ENCODE data around the gene LSR.

Gene LSR

GRCh38 chr19:35302446-35302845 is 53.6 kb downstream of the LSR start:
- no peak for DNase-seq (ENCODE audit: low spot score)

GRCh38 chr19:35303357-35303915 is 54.6 kb downstream of the LSR start:
- no peak for DNase-seq (ENCODE audit: low spot score)

GRCh38 chr19:35304036-35304435 is 55.2 kb downstream of the LSR start:
- no peak for DNase-seq (ENCODE audit: low spot score)

GRCh38 chr19:35305181-35305580 is 56.4 kb downstream of the LSR start:
- DNase-seq (ENCODE audit: low spot score): no peak

GRCh38 chr19:35306473-35307246 is 57.9 kb downstream of the LSR start:
- peak; percentile 36 for DNase-seq (ENCODE audit: low spot score)

GRCh38 chr19:35307931-35308330 is 59.1 kb downstream of the LSR start:
- DNase-seq (ENCODE audit: low spot score): no peak

- no peak for DNase-seq (ENCODE audit: low spot score)
These were observed 60.1 kb downstream of the LSR start for GRCh38 chr19:35308910-35309309.

GRCh38 chr19:35309481-35310279 is 60.9 kb downstream of the LSR start:
- no peak for DNase-seq (ENCODE audit: low spot score)

GRCh38 chr19:35310331-35310730 is 61.5 kb downstream of the LSR start:
- DNase-seq (ENCODE audit: low spot score): no peak

GRCh38 chr19:35310811-35311465 is 62.1 kb downstream of the LSR start:
- no peak for DNase-seq (ENCODE audit: low spot score)

GRCh38 chr19:35311901-35312665 is 63.3 kb downstream of the LSR start:
- DNase-seq (ENCODE audit: low spot score): no peak

GRCh38 chr19:35313587-35313986 is 64.8 kb downstream of the LSR start:
- DNase-seq (ENCODE audit: low spot score): no peak

- no peak for DNase-seq (ENCODE audit: low spot score)
These were observed 65.2 kb downstream of the LSR start for GRCh38 chr19:35314031-35314430.

- no peak for DNase-seq (ENCODE audit: low spot score)
These were observed 66.2 kb downstream of the LSR start for GRCh38 chr19:35314858-35315470.

GRCh38 chr19:35315883-35316282 is 67.1 kb downstream of the LSR start:
- no peak for DNase-seq (ENCODE audit: low spot score)

GRCh38 chr19:35316560-35316959 is 67.8 kb downstream of the LSR start:
- DNase-seq (ENCODE audit: low spot score): no peak
